Skeletal muscle satellite cell (primary cell): Measurements from ENCODE around the gene OVAAL. TPM values are rescaled to one million over a fixed set of nuclear protein-coding genes. Genes with fewer than 3 reads are reported as not detected.

Experiments
- H3K27me3 ChIP-seq: 2 replicates; pipeline ENCODE4 v1.7.0; 2013; ENCODE audit warnings: low read length; ENCODE audit not compliant: control insufficient read depth, insufficient read depth
- H3K36me3 ChIP-seq: 2 replicates; pipeline ENCODE4 v1.7.0; 2013; ENCODE audit warnings: mild to moderate bottlenecking, control low read depth, low read length; ENCODE audit not compliant: insufficient read depth
- H3K4me1 ChIP-seq: 2 replicates; pipeline ENCODE4 v1.7.0; 2013; ENCODE audit warnings: low read length; ENCODE audit not compliant: control insufficient read depth, insufficient read depth
- H3K4me2 ChIP-seq: 2 replicates; pipeline ENCODE4 v1.7.0; 2013; ENCODE audit warnings: mild to moderate bottlenecking, low read length
- H3K4me3 ChIP-seq: 2 replicates; pipeline ENCODE4 v1.7.0; 2013; ENCODE audit warnings: low read length
- H3K9ac ChIP-seq: 2 replicates; pipeline ENCODE4 v1.7.0; 2013; ENCODE audit warnings: mild to moderate bottlenecking, low read depth, low read length, moderate library complexity
- H3K9me3 ChIP-seq: replicated peaks from 2 replicates; pipeline ENCODE4 v1.7.0; 2013; ENCODE audit warnings: mild to moderate bottlenecking, control low read depth, low read length
- total RNA-seq: library from RNA; depleted of rRNA; stranded (reverse); fragments of >200 nt; gene quantifications from 2 replicates; pipeline ENCODE4 v1.2.3, GENCODE V29; 2012; rRNA removed

The OVAAL gene
- under 0.01 TPM in 1 of 2 replicates, not detected in the other for total RNA-seq

DNA sequence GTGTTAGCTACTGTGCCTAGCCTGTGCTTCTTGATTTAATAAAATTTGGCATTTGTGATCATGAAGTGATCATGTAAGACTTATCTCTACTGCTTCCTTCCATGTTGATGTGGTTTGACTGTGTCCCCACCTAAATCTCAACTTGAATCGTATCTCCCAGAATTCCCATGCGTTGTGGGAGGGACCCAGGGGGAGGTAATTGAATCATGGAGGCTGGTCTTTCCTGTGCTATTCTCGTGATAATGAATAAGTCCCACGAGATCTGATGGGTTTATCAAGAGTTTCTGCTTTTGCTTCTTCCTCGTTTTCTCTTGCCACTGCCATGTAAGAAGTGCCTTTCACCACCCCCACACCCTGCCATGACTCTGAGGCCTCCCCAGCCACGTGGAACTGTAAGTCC lies at the start of gene OVAAL:
TSS of gene OVAAL (plus strand) at position 301 of the 400 bp plus-strand sequence.
- H3K4me1 ChIP-seq, result peaks cover 28% of the 10 kb centered on the region

DNA sequence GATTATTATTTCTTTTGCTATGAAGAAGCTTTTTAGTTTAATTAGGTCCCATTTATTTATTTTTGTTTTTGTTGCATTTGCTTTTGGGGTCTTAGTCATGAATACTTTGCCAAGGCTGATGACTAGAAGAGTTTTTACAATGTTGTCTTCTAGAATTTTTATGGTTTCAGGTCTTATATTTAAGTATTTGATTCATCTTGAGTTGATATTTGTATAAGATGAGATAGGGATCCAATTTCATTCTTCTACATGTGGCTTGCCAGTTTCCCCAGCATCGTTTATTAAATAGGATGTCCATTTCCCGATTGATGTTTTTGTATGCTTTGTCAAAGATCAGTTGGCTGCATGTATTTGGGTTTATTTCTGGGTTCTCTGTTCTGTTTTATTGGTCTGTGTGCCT lies 47.9 kb upstream of the OVAAL start:
- Histone ChIP-seq H3K9ac (no peak overlapping the region), H3K4me1 (peaks cover 15% of the 10 kb centered on the region), H3K27me3 (no peaks in the 10 kb centered on the region), H3K4me2 (no peak overlapping the region), H3K9me3 (no peaks in the 10 kb centered on the region), H3K36me3 (no peaks in the 10 kb centered on the region), H3K4me3 (no peak overlapping the region)

More for the DNA sequence above, at the start of gene OVAAL:
- Histone ChIP-seq H3K4me3 (no peak within 1 kb of the TSS), H3K9me3 (no peaks in the 10 kb centered on the region), H3K4me2 (no peak within 1 kb of the TSS), H3K9ac (no peak within 1 kb of the TSS), H3K36me3 (no peaks in the 10 kb centered on the region), H3K27me3 (no peaks in the 10 kb centered on the region)

DNA sequence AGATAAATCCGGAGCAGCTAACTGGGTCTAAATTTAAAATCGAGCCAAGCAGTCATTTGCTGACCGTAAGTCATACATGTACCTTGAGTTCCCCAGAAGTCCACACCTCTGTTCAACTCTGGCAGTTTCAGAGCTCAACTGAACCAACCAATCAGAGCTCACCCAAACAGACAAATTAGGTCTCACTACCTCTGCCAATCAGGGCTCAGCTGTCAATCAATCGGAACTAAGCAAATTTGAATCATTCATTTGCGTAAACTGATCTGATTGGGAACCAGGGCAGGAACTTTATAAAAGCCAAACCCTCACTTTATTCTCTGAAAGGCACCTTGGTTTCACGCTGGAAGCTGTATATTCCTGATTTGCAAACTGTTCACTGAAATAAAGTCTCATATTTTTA lies 45.2 kb upstream of the OVAAL start:
- no peaks in the 10 kb centered on the region for H3K9me3 ChIP-seq
- H3K4me3 ChIP-seq, result no peak overlapping the region
- no peak overlapping the region for H3K9ac ChIP-seq
- H3K36me3 ChIP-seq, result no peaks in the 10 kb centered on the region
- H3K4me1 ChIP-seq, result peaks cover 16% of the 10 kb centered on the region
- H3K4me2 ChIP-seq, result no peak overlapping the region
- H3K27me3 ChIP-seq, result no peaks in the 10 kb centered on the region

DNA sequence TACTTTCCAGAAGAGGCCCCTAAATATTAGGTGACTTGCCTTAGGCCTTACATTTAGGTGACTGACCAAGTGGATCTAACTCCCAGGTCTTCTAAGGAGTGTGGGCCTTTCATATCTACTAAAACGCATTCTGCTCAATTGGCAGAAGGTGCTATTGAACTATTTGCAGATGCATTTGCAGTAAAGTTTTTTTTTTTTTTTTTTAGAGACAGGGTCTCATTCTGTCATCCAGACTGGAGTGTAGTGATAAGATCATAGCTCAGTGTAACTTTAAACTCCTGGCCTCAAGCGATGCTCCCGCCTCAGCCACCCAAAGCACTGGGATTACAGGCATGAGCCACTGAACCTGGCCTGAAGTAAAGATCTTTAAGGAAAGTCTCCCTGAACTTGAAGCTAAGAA lies 43.4 kb upstream of the OVAAL start:
- Histone ChIP-seq H3K9ac (peak overlapping the region; percentile 27), H3K27me3 (no peaks in the 10 kb centered on the region), H3K36me3 (no peaks in the 10 kb centered on the region), H3K4me1 (peaks cover 15% of the 10 kb centered on the region), H3K4me2 (no peak overlapping the region), H3K9me3 (no peaks in the 10 kb centered on the region), H3K4me3 (no peak overlapping the region)

DNA sequence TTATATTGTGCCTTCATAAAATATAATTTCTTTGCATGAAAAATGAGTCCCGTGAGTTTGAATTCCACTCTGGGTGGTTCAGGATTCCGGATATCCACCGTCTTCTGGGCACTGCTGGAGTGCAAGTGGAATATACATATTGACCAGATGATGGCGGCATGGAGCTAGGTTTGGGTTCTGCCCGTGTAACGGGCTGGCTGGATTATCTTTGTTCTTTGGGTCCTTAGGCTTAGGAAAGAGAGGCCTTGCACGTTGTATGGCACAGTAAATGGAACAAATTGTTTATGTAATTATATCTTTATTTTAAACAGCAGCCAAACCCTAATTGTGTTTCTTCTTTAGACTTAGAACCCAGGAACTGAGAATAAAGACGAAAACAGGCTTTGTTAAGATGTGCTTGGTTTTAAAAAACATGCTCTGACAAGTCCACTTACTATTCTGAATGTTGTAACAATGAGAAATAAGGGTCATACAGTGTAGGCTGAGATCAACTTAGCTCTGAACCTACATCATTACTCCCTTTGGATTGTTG lies 42.8 kb upstream of the OVAAL start:
- no peaks in the 10 kb centered on the region for H3K36me3 ChIP-seq
- H3K4me2 ChIP-seq, result peak overlapping the region; percentile 22
- no peak overlapping the region for H3K4me3 ChIP-seq
- H3K9me3 ChIP-seq, result no peaks in the 10 kb centered on the region
- no peaks in the 10 kb centered on the region for H3K27me3 ChIP-seq
- peaks cover 15% of the 10 kb centered on the region for H3K4me1 ChIP-seq
- H3K9ac ChIP-seq, result peak overlapping the region; percentile 40

DNA sequence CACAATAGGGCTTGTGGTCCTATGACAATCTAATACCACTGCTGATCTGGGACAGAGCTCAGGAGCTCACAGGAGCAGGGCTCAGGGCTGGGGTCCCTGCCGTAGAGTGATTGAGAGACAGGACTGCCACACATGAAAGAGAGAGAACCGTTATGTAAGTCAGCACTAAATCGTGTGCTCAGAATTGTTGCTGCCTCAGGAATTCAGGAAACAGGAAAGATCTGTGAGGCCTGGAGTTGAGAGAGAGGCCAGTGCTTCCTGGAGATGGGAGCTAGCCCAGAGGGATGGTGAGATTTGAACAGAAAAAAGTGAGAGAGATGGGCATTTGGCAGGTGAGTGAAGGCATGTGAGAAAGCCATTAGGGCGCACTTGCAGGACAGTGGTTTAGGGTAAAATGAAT lies 38.9 kb upstream of the OVAAL start:
- Histone ChIP-seq H3K36me3 (no peaks in the 10 kb centered on the region), H3K9me3 (no peaks in the 10 kb centered on the region), H3K27me3 (no peaks in the 10 kb centered on the region), H3K4me3 (no peak overlapping the region), H3K9ac (no peak overlapping the region), H3K4me2 (no peak overlapping the region), H3K4me1 (peaks cover 15% of the 10 kb centered on the region)

DNA sequence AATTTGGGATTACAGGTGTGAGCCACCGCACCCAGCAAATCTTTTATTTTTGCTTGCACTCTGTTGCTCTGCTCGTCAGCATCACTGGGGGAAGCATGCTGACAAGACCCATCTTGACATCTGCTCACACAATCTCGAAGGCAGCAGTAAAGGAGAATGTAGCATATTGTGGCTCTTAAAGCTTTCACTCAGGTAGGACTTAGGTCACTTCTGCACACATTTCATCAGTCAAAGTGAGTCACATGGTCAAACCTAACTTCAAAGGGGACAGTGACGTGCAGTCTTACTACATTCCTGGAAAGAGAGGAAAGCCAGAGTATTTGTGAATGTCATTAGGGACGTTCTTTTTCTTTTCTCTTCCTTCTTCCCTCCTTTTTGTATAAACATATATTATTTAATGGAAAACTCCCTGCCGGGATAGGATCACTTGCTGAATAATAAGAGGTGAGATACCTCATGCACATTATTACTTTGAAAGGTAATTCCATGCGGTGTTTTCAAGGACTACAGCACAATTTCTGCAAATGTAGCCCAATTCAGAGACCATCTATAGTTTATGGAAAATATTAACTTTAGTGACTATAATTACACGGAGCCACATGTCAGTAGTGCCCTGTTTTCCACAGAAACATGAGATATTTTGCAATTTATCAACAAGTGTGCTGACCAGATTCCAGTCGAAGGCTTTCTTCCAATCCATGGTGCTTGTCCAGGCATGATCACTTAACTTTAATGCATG lies 37.1 kb upstream of the OVAAL start:
- Histone ChIP-seq H3K27me3 (no peaks in the 10 kb centered on the region), H3K9me3 (no peaks in the 10 kb centered on the region), H3K4me3 (no peak overlapping the region), H3K9ac (no peak overlapping the region), H3K4me1 (peaks cover 4% of the 10 kb centered on the region), H3K36me3 (no peaks in the 10 kb centered on the region), H3K4me2 (no peak overlapping the region)

DNA sequence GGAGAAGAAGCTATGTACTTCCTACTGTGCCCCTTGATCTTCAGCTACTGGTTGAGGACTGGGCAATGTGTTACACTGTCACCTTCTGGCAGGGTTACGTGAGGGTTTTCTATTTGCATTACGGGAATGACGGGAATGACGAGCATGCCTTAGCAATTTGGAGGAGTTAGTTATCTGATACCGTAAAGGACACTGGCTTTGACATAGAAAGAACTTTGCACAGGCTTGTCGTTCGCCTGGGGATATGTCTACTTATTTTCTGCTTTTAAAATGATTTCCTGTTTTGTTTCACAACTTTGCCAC lies 36.6 kb upstream of the OVAAL start:
- no peak overlapping the region for H3K4me2 ChIP-seq
- no peaks in the 10 kb centered on the region for H3K36me3 ChIP-seq
- H3K27me3 ChIP-seq, result no peaks in the 10 kb centered on the region
- H3K9me3 ChIP-seq, result no peaks in the 10 kb centered on the region
- H3K9ac ChIP-seq, result no peak overlapping the region
- no peak overlapping the region for H3K4me3 ChIP-seq
- H3K4me1 ChIP-seq, result peaks cover 6% of the 10 kb centered on the region

DNA sequence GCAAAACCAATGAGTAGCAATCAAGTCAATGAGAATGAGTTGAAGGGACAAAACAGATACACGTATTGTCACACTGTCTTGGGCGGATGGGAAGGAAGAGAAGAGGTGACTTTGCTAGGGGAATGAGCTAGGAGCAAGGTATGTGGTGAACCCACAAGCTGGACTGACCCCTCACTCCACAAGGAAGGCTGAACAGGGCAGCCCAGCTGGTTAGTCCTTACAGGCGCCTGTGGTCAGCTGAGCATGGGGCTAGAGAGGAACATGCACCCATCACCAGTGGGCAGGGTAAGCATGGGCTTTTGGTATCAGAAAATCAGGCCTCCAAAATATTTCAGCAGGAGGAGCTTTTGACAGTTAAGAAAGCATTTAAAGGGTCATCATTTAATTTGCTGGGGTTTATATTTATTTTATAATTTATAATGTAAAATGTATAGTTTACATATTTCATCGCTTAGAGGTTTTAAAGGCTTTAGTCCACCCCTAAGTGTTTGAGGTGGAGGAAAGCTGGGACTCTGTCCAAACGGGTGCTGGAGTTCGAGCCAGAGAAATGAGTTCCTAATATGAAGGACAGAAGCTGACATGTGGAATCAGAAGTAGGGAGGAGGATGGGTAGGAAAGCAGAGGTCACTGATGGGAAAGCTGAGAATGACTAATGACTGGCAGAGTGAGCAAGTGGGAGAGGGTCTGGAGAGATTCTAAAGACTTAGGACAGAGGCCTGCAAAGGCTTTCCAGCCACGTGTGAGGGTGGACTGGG lies 34.4 kb upstream of the OVAAL start:
- Histone ChIP-seq H3K4me2 (no peak overlapping the region), H3K4me3 (no peak overlapping the region), H3K9ac (no peak overlapping the region), H3K4me1 (peaks cover 28% of the 10 kb centered on the region), H3K9me3 (no peaks in the 10 kb centered on the region), H3K36me3 (no peaks in the 10 kb centered on the region), H3K27me3 (no peaks in the 10 kb centered on the region)

DNA sequence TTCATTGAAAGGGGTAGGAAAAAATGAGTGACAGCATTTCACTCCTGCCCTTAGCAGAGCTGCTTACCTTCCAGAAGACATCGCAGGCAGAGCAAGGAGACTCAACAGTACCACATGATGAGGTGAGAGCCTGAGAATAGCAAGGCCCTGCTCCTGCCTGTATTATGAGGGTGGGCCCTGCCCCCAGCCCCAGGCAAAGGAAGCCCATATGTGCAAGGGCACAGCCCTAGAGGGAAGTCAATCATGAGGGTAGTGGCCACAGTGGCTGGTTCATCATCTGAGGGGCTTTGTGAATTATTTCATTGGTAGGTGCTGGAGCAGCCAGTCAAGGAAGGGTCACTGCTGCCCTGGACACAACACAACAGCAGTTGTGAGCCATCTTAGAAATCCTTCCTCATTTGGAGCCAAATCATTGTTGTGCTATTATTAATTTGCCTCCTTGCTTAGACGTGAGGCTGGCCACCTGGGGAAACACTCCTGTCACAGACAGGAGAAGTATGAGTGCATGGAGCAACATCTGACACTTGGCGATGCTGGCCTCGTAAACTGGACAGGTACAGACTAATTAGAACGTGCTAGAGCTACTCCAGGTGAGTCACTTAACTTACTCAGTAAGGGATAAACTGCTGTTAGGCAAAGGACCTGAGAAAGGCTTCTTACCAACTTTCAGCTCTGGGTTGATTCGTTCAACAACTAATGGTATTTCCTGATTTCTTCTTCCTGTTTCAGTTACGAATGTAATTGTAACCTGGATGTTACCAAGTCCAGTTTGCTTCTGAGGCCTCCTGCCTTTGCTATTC lies 33.6 kb upstream of the OVAAL start:
- Histone ChIP-seq H3K4me3 (no peak overlapping the region), H3K4me2 (no peak overlapping the region), H3K9me3 (no peaks in the 10 kb centered on the region), H3K9ac (no peak overlapping the region), H3K27me3 (no peaks in the 10 kb centered on the region), H3K36me3 (no peaks in the 10 kb centered on the region), H3K4me1 (peaks cover 36% of the 10 kb centered on the region)

DNA sequence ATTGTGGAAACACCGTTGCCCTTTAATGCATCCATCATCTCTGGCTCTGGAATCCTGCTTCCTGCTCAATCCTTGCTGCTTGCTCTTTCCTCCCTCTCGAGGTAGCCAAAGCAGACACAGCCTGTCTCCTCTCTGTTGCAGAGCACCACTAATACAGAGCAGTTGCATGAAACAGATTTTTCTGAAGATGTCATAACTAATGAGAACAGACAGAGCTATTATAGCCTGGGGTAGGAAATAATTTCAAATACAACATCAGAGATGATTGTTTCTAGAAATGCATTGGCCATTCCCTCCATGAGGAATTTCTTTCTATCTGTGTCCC lies 33.1 kb upstream of the OVAAL start:
- Histone ChIP-seq H3K36me3 (no peaks in the 10 kb centered on the region), H3K4me1 (peaks cover 41% of the 10 kb centered on the region), H3K4me2 (no peak overlapping the region), H3K4me3 (no peak overlapping the region), H3K9ac (no peak overlapping the region), H3K9me3 (no peaks in the 10 kb centered on the region), H3K27me3 (no peaks in the 10 kb centered on the region)
